ENCODE data around the gene STRIP2.
"Not testable (repeated sequence)": the region's sequence is repeated elsewhere in the genome, so short reads cannot be mapped to it uniquely, and the experiment has no call there.

Gene STRIP2

DNA sequence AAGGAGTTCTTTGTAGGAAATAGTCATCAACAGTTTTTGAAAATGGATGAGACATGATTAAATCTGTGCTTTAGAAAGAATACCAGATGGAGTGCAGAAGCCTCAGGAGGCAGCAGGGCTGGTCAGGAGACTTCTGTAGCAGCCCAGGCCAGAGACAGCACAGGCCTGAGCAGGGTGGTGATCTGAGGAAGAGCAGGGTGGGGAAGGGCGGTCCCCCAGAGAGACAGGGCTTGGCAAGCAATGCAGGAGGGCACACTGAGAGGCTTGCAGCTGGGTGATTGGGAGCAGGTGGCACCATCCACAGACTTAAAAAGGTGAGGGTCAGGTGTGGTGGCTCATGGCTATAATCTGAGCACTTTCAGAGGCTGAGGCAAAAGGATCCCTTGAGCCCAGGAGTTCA is 63.8 kb downstream of the STRIP2 start:
- DNase-seq = no peak

DNA sequence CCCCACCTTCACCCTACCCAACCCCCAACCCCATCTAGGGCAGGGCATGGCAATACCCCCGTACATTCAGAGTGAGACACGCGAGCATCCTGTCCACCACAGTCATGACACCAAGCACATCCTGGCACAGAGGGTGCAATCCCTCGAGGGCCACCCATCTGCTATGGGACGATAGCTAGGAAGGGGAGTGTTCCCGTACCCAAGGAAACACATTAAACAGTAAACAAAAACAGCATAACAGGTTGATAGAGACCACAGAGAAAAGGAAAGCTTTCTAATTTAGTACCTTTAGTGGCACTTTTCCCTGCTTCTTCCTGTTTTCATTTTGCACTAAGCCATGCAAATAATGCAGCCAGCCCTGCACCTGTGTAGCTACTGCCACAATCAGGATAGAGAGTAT is 65.8 kb downstream of the STRIP2 start:
- no peak for DNase-seq

DNA sequence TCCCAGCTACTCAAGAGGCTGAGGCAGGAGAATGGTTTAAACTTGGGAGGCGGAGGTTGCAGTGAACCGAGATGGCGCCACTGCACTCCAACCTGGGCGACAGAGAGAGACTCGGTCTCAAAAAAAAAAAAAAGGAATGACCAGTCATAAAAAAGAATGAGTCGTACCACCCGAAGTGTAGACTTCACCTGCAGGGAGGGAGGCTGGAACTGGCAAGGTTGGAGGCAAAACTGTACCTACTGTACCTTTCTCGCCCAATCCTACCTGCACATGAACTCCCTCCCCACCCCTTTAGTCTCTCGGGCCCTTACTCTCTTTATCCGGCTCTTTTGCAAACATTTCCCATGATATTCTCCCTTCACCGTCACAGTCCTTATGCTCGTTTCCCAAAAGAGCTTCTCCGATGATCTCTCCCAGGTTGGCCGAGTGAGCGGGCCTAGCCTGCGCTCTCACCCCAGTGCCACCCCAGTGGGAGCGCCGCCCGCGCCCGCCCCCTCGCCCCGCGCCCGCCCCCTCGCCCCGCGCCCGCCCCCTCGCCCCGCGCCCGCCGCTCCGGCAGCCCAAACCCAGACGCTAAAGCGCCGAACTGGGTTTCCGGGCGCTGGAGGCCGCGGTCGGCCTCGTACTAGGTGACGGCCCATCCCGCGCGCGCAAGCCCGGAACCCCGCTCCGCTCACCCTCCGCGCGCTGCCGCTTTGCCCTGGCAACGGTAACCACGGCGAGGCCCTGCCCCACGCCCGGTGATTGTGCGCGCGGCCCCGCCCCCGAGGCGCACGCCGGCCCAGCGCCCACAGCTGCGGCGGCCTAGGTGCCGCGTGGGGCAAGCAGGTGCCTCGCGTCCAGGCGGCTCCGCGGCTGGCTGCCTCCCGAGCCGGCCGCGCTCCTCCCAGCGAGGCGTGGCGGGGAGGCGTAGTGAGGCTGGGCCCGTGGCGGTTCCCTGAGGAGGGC is 67.8 kb downstream of the STRIP2 start, which contains the start of gene SMKR1:
Gene SMKR1 (plus strand): TSS at position 772 of the 948 bp plus-strand sequence. CDS start 294 bp downstream, outside the sequence.
- DNase-seq = peak; percentile 52

DNA sequence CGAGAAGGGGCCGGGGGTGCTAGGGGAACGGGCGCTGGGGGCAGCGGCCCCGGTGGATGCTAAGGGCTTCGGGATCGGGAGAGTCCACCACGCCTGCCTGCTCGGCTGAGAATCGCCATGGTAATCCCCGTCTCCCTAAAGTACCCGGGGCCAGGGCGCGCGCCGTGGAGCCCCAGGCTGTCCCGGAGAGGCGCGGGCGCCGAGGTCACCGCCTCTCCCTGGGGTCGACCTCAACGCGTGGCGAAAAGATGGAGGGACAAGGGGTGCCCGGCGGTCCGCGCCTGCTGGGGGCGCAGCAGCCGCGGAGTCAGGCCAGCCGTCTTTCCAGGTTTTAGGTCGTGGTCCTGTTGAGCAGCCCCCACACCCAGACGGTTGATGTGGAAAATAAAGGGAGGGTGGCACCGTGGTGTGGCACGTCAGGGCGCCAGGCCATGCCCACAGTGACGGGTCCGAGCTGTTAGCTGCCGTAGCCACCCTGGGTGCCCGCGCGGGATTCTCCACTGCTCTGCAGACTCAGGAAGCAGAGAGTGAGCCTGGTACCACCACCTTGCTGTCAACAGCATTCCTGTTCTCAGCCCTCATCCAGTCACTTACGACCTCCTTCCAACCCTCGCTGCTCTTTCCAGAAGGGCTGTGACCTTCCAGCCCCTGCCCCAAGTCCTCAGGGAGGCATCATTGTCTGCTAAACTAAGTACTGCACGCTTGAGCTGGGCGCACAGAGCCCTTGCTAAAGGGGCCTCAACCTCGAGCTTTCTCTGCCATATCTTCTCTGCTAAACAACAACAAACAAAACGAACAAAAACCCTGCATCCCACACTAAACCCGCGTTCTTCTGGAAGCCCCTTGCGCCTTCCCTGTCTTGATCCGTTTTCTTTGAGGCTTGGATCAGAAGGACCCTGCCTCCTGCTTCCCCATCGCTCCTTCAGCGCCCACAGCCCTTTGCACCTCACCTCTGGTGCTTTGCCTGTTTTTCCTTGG is 68.8 kb downstream of the STRIP2 start:
- DNase-seq = no peak

DNA sequence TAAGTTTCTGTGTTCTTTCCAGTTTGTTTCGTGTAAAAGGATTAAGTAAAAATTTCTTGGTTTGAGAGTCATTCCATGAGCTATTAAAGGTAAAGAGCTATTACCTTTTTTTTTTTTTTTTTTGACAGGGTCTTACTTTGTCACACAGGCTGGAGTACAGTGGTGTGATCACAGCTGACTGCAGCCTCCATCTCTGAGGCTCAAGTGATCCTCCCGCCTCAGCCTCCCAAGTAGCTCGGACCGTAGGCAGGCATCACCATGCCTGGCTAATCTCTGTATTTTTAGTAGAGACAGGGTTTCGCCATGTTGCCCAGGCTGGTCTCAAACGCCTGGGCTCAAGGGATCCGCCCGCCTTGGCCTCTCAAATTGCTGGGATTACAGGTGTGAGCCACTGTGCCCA is 69.5 kb downstream of the STRIP2 start:
- DNase-seq = no peak

DNA sequence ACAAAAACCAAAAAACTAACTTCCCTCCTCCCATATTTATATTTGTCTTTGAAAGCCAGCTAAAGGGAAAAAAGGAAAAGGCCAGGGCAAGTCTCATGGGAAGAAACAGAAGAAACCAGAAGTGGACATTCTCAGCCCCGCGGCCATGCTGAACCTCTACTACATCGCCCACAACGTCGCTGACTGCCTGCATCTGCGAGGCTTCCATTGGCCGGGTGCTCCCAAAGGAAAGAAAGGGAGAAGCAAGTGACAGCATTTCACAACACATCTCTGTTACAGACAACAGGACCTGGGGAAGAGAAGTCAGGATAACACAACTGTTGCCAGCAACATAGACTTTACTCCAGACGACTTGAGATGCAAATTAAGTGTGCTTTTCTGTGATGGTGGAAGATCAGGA is 78.0 kb downstream of the STRIP2 start:
- no peak for DNase-seq

DNA sequence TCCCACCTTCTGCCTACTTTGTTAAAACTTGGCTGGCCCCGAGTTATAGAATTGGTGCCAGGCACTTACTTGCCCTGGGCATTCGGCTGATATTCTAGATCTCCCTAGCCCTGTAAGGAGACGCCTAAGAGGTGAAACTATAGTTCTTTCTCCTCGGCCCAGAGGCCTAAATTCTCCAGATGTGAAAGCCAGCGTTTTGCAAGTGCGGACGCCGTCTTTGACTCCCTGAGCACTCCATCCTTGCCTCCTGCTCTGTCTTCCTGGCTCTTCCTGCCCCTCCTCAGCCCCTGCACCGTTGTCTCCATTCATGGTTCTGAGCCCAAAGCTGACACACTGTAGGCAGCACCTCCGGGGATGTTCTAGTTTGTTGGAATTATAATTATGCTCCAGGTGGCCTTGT is 79.3 kb downstream of the STRIP2 start:
- no peak for DNase-seq

DNA sequence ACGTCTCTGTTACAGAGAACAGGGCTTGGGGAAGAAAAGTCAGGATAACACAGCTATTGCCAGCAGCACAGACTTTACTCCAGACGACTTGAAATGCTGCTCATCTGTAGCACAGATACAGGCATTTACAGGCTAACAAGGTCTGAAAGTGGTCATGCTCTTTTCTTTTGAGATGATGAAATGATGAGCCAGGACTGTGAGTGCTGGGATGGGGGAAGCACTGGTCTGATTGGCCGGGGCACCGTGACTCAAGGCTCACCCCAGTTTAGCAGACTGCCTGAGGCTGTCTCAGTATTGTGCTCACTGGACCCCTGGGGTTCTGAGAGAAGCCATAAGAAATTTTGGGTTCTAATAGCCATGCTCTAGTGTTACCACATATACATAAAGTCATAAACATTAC is 80.5 kb downstream of the STRIP2 start:
- DNase-seq = no peak

DNA sequence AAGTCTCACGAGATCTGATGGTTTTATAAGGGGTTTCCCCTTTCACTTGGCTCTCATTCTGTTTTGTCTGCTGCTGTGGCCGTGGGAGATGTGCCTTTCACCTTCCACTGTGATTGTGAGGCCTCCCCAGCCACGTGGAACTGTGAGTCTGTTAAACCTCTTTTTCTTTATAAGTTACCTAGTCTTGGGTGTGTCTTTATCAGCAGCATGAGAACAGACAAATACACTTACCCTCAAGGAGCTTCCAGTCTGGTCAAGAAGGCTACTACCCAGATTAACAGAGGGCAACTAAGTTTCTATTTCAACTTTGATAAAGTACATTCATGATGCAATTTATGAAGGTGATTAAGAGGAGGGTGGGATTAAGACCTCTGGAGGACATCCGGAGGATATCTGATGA is 81.1 kb downstream of the STRIP2 start:
- no peak for DNase-seq

DNA sequence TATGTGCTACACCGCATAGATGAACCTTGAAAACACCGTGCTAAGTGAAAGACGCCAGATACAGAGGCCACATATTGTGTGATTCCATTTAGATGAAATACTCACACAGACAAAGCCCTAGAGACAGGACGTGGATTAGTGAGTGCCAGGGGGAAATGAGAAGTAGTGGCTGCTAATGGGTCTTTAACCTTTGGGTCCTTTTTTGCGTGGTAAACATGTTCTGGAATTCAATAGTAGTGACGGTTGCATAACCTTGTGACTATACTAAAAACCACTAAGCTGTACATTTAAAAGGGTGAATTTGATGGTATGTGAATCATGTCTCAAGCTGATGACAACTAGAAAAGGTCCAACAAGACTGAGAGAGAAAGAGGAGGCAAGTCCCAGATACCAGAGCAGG is 83.7 kb downstream of the STRIP2 start:
- no peak for DNase-seq

DNA sequence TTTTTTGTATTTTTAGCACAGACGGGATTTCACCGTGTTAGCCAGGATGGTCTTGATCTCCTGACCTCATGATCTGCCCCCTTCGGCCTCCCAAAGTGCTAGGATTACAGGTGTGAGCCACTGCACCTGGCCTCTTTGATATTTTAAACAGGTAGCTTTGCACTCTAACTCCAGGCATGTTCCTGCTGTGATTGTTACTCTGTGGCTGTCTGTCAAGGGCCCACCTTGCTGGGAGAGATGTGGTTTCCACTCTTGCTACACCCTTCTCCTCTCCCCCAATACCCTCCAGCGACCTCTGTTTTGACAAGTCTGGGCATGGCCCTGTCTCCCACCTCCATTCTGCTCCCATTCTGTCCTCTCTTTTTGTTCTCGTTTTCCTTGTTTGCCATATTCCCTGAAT is 85.2 kb downstream of the STRIP2 start:
- no peak for DNase-seq

DNA sequence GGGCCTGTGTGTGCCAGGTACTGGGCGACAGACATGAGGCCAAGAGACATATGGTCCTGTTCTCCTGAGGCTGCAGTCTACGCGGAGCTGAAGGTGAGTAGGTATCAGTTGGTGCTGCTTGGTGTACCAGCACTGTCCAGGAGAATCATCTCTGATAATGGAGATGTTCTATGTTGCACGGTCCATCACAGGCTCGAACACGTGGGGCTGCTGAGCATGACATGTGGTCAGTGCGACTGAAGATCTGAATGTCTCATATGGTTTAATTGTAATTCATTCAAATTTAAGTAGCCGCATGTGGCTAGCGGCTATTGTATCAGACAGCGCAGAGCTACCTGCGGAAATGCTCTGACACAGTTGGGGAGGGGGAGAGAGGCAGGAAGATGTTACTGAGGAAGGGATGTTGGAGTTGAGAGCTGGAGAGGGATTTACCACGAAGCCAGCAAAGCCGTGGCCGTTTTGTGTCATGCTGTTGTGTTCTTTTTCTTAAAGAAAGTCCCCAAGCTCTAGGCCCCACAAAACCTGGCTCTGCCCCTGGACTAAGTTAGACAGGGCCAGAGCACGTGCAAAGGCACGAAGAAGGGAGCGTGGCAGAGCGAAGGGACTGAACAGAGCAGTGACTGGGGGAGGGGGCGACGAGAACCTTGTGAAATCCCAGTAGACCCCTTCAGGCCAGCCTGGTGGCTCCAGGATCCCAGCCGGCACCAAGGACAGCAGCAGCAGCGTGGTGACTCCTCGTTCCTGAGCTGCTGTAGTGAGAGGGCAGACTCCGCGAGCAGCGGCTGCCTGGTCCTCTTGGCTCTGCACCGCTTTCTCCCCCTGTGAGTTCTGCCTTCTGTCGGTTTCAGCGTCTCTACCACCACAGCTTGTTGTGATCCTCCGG is 88.1 kb downstream of the STRIP2 start:
- DNase-seq = no peak

DNA sequence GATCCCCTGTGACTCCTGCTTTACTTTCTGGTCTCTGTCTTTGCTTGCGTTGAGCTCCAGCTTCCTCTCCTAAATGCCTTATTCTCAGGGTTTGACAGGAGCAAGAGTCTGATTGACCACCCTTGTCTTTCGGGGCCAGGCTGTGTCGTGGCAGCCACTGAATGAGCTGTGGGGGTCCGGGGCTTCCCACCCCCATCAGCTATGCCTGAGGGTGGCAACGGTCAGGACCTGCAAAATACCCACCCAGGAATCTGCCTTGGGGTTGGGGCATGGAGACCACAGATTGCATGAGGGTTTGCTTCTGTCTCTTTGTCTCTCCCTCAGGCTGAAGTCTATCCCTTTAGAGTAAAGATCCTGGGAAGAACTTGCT is 88.7 kb downstream of the STRIP2 start:
- no peak for DNase-seq

DNA sequence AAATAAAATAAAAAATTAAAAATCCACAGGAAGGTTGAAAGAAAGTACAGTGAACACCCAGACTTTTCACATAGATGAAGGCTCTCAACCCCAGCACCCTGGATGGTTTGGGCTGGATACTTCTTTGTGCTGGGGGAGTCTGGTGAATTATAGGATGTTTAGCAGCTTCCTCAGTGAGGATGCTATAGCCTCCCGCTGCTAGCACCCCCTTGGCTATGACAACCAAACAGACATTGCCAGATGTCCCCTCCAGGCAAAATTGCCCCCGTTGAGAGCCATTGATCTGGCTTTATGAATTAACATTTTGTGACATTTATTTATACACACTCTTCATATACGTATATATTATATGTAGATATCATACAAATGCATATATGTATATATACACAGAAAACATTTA is 89.7 kb downstream of the STRIP2 start:
- no peak for DNase-seq

DNA sequence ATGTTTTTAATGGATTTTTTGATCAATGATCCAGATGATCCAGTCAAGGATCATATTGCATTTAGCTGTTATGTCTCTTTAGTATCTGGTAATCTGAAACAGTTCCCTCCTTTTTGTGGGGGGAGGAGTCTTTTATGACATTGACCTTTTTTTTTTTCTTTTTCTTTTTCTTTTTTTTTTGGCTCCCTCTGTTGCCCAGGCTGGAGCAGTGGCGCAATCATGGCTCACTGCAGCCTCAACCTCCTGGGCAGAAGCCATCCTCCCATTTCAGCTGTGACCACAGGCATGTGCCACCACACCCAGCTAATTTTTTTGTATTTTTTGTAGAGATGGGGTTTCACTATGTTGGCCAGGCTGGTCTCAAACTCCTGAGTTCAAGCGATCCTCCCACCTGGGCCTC is 90.2 kb downstream of the STRIP2 start:
- DNase-seq = not testable (repeated sequence)

DNA sequence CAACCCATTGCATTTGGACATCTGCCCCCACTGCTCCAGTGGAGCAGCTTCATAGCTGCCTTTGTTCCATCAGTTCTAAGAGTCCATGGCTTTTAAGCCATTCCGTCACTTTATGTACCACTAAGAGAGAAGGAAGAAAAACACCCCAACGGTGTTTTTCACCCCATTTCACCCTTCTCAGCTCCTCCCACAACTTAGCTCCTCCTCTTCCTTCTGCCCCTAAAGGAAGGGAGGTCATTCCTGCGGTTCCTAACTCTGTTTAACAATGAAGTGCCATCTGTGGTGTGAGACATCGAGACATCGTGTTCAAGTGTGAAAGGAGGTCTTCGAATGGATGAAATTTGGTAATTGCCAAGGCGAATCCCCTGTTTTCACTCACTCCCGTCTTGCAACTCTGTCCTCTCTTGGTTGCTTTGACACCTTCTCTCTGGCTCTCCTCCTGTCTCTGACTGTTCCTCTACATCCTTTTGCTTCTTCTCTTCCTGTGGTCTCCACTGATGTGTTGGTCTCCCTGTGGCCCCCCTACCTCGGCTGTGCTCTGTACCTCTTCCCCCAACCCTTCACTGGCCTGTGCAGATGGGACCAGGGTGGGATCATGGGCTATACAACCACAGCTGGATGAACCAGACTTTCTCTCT is 91.1 kb downstream of the STRIP2 start:
- no peak for DNase-seq

DNA sequence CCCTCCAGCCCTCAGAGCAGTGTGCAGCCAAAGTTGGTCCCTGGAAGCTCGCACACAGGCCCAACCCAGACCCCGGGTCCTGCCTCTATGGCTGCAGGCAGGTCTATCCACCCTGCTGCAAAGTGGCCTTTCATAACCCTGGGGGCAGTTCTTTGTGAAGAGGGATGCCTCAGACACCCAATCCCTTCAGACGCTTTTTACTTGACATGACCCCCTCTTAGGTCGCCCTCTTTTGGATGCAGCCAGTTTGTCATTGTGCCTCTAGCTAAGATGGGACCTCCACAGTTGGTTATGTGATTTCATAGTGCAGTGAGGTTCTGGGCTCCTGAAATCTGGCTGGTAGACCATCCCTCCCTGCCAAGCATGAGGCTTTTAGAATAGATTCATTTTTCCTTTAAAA is 95.4 kb downstream of the STRIP2 start:
- DNase-seq = no peak

DNA sequence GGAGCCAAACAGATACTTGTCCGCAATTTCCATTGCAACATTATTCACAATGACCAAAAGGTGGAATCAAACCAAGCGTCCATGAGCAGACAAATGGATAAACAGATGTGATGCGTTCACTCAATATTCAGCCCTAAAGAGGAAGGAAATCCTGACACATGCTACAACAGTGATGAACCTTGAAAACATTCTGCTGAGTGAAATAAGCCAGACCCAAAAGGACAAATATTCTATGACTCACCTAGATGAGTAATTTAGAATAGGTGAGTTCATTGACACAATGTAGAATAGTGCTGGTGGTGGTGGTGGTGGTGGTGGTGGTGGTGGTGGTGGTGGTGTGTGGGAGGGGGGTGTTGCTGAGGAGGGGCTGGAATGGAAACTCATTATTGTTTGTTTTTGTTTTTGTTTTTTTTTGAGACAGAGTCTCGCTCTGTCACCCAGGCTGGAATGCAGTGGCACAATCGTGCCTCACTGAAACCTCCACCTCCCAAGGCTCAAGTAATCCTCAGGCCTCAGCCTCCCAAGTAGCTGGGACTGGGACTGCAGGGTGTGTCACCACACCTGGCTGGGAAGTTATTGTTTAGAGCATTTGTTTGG is 96.7 kb downstream of the STRIP2 start:
- DNase-seq = no peak

DNA sequence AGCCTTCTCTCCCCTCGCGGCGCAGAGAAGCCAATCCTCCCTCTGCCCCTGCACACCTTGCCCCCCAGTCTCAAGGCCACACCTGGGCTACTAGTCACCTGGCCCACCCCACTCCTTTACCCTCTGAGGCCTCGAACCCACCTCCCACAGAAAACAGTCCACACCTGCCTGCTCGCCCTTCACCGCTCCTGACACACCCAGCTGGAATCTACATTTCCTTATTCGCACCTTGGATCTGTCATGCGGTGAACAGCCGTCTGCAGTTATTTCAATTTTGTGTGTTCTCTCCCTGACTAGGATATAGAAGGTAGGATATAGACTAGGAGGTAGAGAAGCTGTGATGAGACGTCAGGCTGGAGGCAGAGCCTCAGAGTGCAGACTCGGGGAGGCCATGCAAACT is 97.5 kb downstream of the STRIP2 start:
- DNase-seq = no peak

DNA sequence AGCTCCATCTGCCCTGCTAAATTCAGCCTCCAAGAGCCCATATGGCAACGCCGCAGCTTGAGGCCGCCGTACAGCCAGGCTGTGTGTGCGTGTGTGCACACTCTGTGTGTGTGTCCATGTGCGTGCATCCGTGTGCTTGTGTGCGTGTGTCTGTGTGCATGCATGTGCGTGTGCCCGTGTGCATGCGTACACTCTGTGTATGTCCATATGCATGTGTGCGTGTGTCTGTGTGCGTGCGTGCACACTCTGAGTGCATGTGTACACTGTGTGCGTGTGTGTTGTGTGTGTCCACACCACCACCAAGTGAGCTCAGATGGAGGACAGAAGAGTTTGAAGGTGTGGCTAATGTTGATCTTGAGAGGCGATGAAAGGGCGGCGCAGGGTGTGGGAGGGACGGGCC is 98.1 kb downstream of the STRIP2 start:
- DNase-seq = no peak

DNA sequence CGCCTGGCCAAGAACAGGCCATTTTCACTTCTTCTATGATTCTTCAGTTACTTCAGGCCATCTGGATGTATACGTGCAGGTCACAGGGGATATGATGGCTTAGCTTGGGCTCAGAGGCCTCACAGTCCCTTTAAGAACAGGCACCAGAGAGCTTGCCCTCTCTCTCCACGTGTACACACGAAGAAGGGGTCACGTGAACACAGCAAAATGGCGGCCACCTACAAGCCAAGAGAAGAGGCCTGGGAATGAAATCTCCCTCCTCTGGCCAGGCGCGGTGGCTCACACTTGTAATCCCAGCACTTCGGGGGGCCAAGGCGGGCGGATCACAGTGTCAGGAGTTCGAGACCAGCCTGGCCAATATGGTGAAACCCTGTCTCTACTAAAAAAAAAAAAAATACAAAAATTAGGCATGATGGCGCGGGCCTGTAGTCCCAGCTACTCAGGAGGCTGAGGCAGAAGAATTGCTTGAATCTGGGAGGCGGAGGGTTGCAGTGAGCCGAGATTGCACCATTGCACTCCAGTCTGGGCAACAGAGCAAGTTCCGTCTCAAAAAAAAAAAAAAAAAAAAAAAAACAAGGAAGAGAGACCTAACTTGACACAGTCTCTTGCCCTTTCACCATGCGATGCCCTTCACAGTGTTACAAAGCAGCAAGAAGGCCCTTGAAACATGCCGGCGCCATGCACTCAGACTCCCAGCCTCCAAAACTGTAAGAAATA is 100.5 kb downstream of the STRIP2 start:
- DNase-seq = not testable (repeated sequence)

All from NCI-H2081 treated with DMSO at 0.1 percent for 48 hours (cell line).